ENCODE results near the gene STARD13. TPM values are rescaled to one million over a fixed set of nuclear protein-coding genes. Genes with fewer than 3 reads are reported as not detected.
"Not testable (repeated sequence)": the region's sequence is repeated elsewhere in the genome, so short reads cannot be mapped to it uniquely, and the experiment has no call there.

The STARD13 gene
- total and polyA plus RNA-seq, 8 donors: 7.8 to 29.4 (median 16.2) TPM

DNA sequence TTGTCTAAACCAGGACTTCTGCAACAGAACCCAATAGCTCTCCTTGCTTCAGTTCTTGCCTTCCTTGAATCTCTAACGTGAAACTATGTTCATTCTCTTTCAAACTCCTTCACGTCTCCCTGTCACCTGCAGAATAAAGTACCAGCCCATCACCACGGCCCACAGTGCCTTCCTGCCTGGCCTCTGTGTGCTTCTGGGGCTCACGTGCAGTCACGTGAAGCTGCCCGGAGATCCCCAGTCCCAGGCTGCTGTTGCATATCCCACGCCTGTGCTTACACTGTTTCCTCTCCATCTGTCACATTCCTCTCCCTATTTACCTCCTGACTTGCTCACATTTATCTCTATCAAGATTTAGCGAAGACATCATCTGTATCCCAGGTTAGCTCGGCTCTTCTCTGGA lies 102.8 kb downstream of the STARD13 start:
- TF ChIP-seq, protein P1, sequence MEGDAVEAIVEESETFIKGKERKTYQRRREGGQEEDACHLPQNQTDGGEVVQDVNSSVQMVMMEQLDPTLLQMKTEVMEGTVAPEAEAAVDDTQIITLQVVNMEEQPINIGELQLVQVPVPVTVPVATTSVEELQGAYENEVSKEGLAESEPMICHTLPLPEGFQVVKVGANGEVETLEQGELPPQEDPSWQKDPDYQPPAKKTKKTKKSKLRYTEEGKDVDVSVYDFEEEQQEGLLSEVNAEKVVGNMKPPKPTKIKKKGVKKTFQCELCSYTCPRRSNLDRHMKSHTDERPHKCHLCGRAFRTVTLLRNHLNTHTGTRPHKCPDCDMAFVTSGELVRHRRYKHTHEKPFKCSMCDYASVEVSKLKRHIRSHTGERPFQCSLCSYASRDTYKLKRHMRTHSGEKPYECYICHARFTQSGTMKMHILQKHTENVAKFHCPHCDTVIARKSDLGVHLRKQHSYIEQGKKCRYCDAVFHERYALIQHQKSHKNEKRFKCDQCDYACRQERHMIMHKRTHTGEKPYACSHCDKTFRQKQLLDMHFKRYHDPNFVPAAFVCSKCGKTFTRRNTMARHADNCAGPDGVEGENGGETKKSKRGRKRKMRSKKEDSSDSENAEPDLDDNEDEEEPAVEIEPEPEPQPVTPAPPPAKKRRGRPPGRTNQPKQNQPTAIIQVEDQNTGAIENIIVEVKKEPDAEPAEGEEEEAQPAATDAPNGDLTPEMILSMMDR (IDR thresholded peaks at IDR 0.05): no peak
- FAIRE-seq (no peak), DNase-seq (peak in 4 of 6 donors; percentile 34 to 66 (median 58)), ATAC-seq (peak; percentile 66 to 77 (median 72))
- Histone ChIP-seq H3K27ac (peak overlapping the region in 3 of 4 donors; percentile 30 to 77 (median 76)), H3K9me3 (no peaks in the 10 kb centered on the region), H3K4me1 (peaks cover 35 to 53% (median 52%) of the 10 kb centered on the region in 3 donors), H3K36me3 (no peaks in the 10 kb centered on the region), H3K27me3 (no peaks in the 10 kb centered on the region), H3K4me3 (no peak overlapping the region)
- WGBS, 2 donors: 12 to 16% methylated on average over 9 of the region's 9 CpGs
- intact Hi-C loops (cut with DNase I): no loop called here

DNA sequence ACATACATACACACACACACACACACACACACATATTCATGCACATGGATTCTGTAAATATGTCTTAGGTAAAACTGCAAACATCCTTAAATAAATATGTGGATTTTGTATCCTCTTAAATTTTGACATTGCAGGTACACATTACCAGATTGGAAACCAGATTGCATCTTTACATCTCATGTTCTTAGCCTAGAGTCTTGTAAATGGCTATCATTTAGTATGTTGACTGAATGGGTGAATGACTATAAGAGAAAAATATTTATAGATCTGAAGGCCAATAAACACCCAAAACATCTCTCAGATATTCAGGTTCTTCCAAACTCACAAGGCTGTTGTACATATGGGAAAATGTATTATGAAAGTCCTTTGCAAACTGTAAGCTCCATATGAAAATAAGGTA lies 104.3 kb downstream of the STARD13 start:
- peaks cover 41 to 63% (median 60%) of the 10 kb centered on the region in 3 donors for H3K4me1 ChIP-seq
- ATAC-seq (no peak), FAIRE-seq (no peak), DNase-seq (no peak)
- H3K36me3 ChIP-seq: no peaks in the 10 kb centered on the region
- peak overlapping the region in 3 of 4 donors; percentile 49 to 77 (median 76) for H3K27ac ChIP-seq
- H3K4me3 ChIP-seq: no peak overlapping the region
- TF ChIP-seq, protein P1 (IDR thresholded peaks at IDR 0.05): no peak
- no peaks in the 10 kb centered on the region for H3K9me3 ChIP-seq
- intact Hi-C loops (cut with DNase I): no loop called here
- H3K27me3 ChIP-seq: no peaks in the 10 kb centered on the region

DNA sequence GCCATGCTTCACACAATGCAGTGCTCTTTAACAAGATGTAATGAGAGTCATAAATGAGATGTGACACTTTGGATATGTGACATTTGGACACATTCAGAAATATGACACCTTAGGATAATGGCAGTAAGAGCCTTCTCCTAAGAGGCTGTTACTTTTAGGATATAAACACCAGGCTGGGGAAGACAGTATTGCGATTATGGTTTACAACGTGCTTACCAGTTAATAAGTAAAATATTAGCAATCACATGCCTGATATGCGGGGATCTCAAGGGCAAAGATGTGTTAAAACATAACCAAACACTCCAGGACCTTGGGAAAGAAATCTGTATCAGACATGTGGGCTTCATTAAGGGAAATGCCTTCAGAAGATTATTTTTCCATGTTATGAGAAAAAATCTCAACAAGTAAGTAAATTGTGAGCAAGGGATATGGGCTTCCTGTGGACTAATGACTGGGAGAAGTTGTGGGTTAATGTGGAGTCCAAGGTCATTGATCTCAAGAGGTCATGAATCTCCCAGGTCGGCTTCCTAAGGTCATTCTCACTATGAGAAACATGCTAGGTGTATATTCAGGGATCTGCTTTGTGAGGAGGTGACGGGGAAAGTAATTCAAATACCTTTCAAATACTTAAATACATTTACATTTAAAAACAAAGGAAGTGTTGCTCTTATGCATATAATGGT lies 105.3 kb downstream of the STARD13 start:
- no peak for DNase-seq
- peak; percentile 61 to 75 (median 70) for ATAC-seq
- TF ChIP-seq, protein P1 (IDR thresholded peaks at IDR 0.05): no peak
- Histone ChIP-seq H3K27ac (peak overlapping the region; percentile 0 to 77 (median 62)), H3K4me3 (peak overlapping the region in 1 of 4 donors; percentile 3), H3K36me3 (no peaks in the 10 kb centered on the region), H3K9me3 (no peaks in the 10 kb centered on the region), H3K27me3 (no peaks in the 10 kb centered on the region), H3K4me1 (peaks cover 46 to 68% (median 67%) of the 10 kb centered on the region in 3 donors)
- WGBS, 2 donors: 15% methylated on average over 5 of the region's 5 CpGs
- FAIRE-seq: no peak
- intact Hi-C loops (cut with DNase I): no loop called here

DNA sequence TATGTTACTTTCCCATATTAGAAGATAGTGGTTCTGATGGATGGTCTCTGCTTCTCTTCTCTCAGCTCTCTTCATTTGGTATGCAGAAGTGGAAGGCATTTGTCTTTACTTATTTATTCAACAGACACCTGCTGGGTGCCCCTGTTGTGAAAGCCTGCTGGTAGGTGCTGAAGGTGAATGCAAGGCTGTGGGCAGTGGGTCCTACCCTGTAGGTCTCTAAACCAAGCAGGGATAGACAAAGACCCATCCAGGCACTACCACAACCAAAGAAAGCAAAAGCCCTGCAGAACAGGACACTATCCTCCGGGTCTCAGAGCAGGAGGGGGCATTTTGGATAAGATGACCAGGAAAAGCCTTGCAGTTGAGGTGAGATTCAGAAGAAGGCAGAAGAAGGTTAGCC lies 106.1 kb downstream of the STARD13 start:
- H3K27ac ChIP-seq: peak overlapping the region in 3 of 4 donors; percentile 49 to 77 (median 76)
- TF ChIP-seq, protein P1 (IDR thresholded peaks at IDR 0.05): no peak
- H3K4me1 ChIP-seq: peaks cover 46 to 68% (median 67%) of the 10 kb centered on the region in 3 donors
- H3K36me3 ChIP-seq: no peaks in the 10 kb centered on the region
- no peak overlapping the region for H3K4me3 ChIP-seq
- no peaks in the 10 kb centered on the region for H3K9me3 ChIP-seq
- intact Hi-C loops (cut with DNase I): no loop called here
- no peaks in the 10 kb centered on the region for H3K27me3 ChIP-seq
- no peak for DNase-seq
- FAIRE-seq: no peak
- WGBS, 2 donors: 62 to 80% methylated on average over 1 of the region's 1 CpG
- ATAC-seq: peak in 1 of 4 donors; percentile 2

DNA sequence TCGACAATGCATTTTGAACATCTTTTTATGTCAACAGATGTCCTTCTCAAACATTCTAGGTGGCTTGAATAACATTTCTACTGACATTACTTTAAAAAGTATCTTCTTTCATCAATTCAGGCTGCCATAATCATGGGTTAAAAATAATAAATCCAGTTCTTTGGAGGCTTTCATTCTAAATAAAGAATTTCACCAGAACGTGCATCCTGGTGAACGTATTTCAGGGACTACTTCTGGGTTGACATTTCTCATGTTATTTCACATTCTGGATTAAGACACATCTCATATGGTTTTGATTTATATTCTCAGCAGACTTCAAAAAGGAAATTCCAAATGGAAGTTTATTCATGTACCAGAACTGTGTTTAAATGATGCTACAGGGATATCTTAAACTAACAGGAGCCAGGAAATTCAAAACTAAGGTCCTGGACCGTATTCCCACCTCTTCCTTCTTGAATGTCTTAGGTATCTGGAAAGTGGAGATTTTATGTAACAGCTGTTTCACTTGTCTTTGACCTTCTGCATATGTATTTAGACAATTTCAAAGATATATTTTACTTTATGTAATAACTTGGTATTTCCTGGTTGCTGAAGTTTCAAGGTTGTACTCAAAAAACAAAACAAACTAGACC lies 107.2 kb downstream of the STARD13 start:
- Histone ChIP-seq H3K27ac (peak overlapping the region in 1 of 4 donors; percentile 76), H3K4me1 (peaks cover 46 to 65% (median 62%) of the 10 kb centered on the region in 3 donors), H3K4me3 (no peak overlapping the region), H3K9me3 (no peaks in the 10 kb centered on the region), H3K36me3 (no peaks in the 10 kb centered on the region), H3K27me3 (no peaks in the 10 kb centered on the region)
- TF ChIP-seq, protein P1 (IDR thresholded peaks at IDR 0.05): no peak
- intact Hi-C loops (cut with DNase I): no loop called here
- ATAC-seq (no peak), DNase-seq (no peak), FAIRE-seq (peak; percentile 37)
- WGBS, 2 donors: 73 to 78% methylated on average over 4 of the region's 4 CpGs

DNA sequence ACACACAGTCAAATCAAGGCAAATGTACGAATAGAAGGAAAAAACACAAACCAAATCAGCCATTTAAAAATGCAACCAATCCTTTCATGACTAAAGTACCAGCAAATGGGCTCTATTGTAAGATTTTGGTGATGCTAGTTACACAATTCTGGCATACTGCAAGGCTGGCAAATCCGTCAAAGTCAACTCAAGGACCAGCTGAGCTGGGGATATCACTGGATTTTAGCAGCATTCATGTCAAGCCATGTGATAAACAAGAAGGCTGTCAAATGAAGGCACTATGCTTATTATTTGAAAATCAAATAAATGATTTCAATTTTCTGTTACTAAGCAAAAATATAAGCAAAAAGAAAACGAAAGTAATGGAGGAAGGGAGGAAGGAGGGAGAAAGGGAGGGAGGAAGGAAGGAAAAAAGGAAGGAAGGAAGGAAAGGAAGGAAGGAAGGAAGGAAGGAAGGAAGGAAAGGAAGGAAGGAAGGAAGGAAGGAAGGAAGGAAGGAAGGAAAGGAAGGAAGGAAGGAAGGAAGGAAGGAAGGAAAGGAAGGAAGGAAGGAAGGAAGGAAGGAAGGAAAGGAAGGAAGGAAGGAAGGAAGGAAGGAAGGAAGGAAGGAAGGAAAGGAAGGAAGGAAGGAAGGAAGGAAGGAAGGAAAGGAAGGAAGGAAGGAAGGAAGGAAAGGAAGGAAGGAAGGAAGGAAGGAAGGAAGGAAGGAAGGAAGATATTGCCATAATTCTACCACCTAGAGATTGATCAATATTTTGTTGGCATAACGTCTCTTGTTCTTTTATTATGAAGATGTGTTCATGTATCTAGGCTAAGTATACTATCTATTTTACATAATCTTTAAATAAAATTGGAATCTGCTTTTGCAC lies 108.0 kb downstream of the STARD13 start:
- intact Hi-C loops (cut with DNase I); H3K4me3 ChIP-seq; H3K36me3 ChIP-seq; H3K27me3 ChIP-seq; H3K27ac ChIP-seq; ATAC-seq; H3K9me3 ChIP-seq; FAIRE-seq; DNase-seq: not testable (repeated sequence)
- 69 to 75% methylated on average over 4 of the region's 4 CpGs for WGBS, 2 donors
- H3K4me1 ChIP-seq: peaks cover 39 to 57% (median 54%) of the 10 kb centered on the region in 3 donors
